IMR-90 (cell line): ENCODE measurements around the gene ABAT. TPM values are rescaled to one million over a fixed set of nuclear protein-coding genes. Genes with fewer than 3 reads are reported as not detected.

Experiments used
- ATAC-seq: fragments of 200-7000 bp; cut with Tn5 transposase; 2 replicates; pipeline ENCODE4 v1.9.1; 2020; ENCODE audit warnings: low read depth, mild to moderate bottlenecking, moderate library complexity
- BruUV-seq: library from RNA; stranded (reverse); fragments of 400-500 nt; replicated peaks from 2 replicates; lab custom pipeline; 2021; lab: Mats Ljungman, UMichigan
- CTCF ChIA-PET: fragments of 300-600 bp; formaldehyde crosslinking; extraction: SDS; loops from one replicate; lab custom pipeline; 2021; ENCODE audit warnings: antibody characterized with exemption; lab: Yijun Ruan, JAX
- POLR2A ChIA-PET: fragments of 300-600 bp; sonication (Branson Sonifier 250); formaldehyde crosslinking; loops from one replicate; lab custom pipeline; 2022; ENCODE audit warnings: antibody characterized with exemption; ENCODE audit not compliant: unreplicated experiment; lab: Charles Lee
- DNase-seq: peaks from one replicate; pipeline ENCODE4 v3.0.0; 2013
- H2AFZ ChIP-seq: replicated peaks from 2 replicates; pipeline ENCODE3; 2013; ENCODE audit warnings: low read length, mild to moderate bottlenecking; ENCODE audit not compliant: poor library complexity
- H2AK5ac ChIP-seq: 2 replicates; pipeline ENCODE4 v1.6.1; 2013; ENCODE audit warnings: low read depth, low read length, inconsistent platforms
- H2AK9ac ChIP-seq: replicated peaks from 2 replicates; pipeline ENCODE3; 2013; ENCODE audit warnings: mild to moderate bottlenecking, low read depth, low read length, moderate library complexity; ENCODE audit not compliant: poor library complexity
- H2BK120ac ChIP-seq: 2 replicates; pipeline ENCODE4 v1.6.1; 2013; ENCODE audit warnings: low read depth, low read length, inconsistent platforms
- H2BK15ac ChIP-seq: 3 replicates; pipeline ENCODE4 v1.6.1; 2013; ENCODE audit warnings: low read depth, low read length, inconsistent platforms
- H2BK20ac ChIP-seq: 2 replicates; pipeline ENCODE4 v1.6.1; 2013; ENCODE audit warnings: low read depth, mild to moderate bottlenecking, inconsistent platforms, low read length, moderate library complexity
- H2BK5ac ChIP-seq: 2 replicates; pipeline ENCODE4 v1.6.1; 2013; ENCODE audit warnings: mild to moderate bottlenecking, low read depth, low read length, inconsistent platforms; ENCODE audit not compliant: poor library complexity, severe bottlenecking
- H3K14ac ChIP-seq: replicated peaks from 2 replicates; pipeline ENCODE4 v1.6.1; 2013; ENCODE audit warnings: low read depth, low read length, inconsistent platforms
- H3K18ac ChIP-seq: 2 replicates; pipeline ENCODE4 v1.6.1; 2013; ENCODE audit warnings: low read depth, low read length, control low read depth
- H3K23ac ChIP-seq: 2 replicates; pipeline ENCODE4 v1.6.1; 2013; ENCODE audit warnings: low read depth, low read length, inconsistent platforms
- H3K27ac ChIP-seq: 2 replicates; pipeline ENCODE4 v1.5.1; 2013; ENCODE audit warnings: mild to moderate bottlenecking, control low read depth, low read length; ENCODE audit not compliant: insufficient read depth
- H3K27me3 ChIP-seq: 2 replicates; pipeline ENCODE4 v1.6.1; 2013; ENCODE audit warnings: low read length; ENCODE audit not compliant: control insufficient read depth, insufficient read depth
- H3K36me3 ChIP-seq: 2 replicates; pipeline ENCODE4 v1.6.1; 2013; ENCODE audit warnings: low read length, mixed read lengths; ENCODE audit not compliant: control insufficient read depth, insufficient read depth
- H3K4ac ChIP-seq: 2 replicates; pipeline ENCODE4 v1.6.1; 2013; ENCODE audit warnings: low read depth, low read length, inconsistent platforms
- H3K4me1 ChIP-seq: 2 replicates; pipeline ENCODE4 v1.6.1; 2013; ENCODE audit warnings: low read length, mixed read lengths; ENCODE audit not compliant: control insufficient read depth, insufficient read depth
- H3K4me2 ChIP-seq: 2 replicates; pipeline ENCODE4 v1.6.1; 2013; ENCODE audit warnings: low read depth, mild to moderate bottlenecking, control low read depth, low read length, moderate library complexity
- H3K4me3 ChIP-seq: 2 replicates; pipeline ENCODE4 v1.5.1; 2013; ENCODE audit warnings: low read depth, mild to moderate bottlenecking, control low read depth, low read length, moderate library complexity; ENCODE audit not compliant: insufficient read depth
- H3K56ac ChIP-seq: 2 replicates; pipeline ENCODE4 v1.6.1; 2013; ENCODE audit warnings: low read length, inconsistent platforms; ENCODE audit not compliant: insufficient read depth; ENCODE audit errors: extremely low read depth
- H3K79me1 ChIP-seq, 2 experiments: 2 replicates each; pipeline ENCODE4 v1.6.1; 2013; ENCODE audit warnings: low read length in 2 of 2, inconsistent platforms in 1 of 2, low read depth in 1 of 2
- H3K9ac ChIP-seq: 2 replicates; pipeline ENCODE4 v1.6.1; 2013; ENCODE audit warnings: low read depth, low read length, control low read depth
- H3K9me1 ChIP-seq: 2 replicates; pipeline ENCODE4 v1.6.1; 2013; ENCODE audit warnings: low read length, inconsistent platforms; ENCODE audit not compliant: insufficient read depth
- H3K9me3 ChIP-seq: 2 replicates; pipeline ENCODE4 v1.6.1; 2013; ENCODE audit warnings: low read length; ENCODE audit not compliant: control insufficient read depth, insufficient read depth
- H4K20me1 ChIP-seq: 2 replicates; pipeline ENCODE4 v1.6.1; 2013; ENCODE audit warnings: low read length, inconsistent platforms; ENCODE audit not compliant: insufficient read depth
- H4K5ac ChIP-seq: 2 replicates; pipeline ENCODE4 v1.6.1; 2013; ENCODE audit warnings: mild to moderate bottlenecking, low read depth, low read length, control low read depth
- H4K8ac ChIP-seq, 2 experiments: 2 replicates each; pipeline ENCODE4 v1.6.1; 2013; ENCODE audit warnings: low read depth in 2 of 2, low read length in 2 of 2, control low read depth in 1 of 2, inconsistent platforms in 1 of 2
- H4K91ac ChIP-seq: 2 replicates; pipeline ENCODE4 v1.6.1; 2013; ENCODE audit warnings: low read depth, low read length, inconsistent platforms; ENCODE audit not compliant: insufficient read depth
- BHLHE40 ChIP-seq: fragments of 150-350 bp; IDR thresholded peaks from 2 replicates; pipeline ENCODE4 v1.6.1; 2016; ENCODE audit warnings: mild to moderate bottlenecking, low read depth, low read length
- NFE2L2 ChIP-seq: fragments of 150-350 bp; IDR thresholded peaks from 2 replicates; pipeline ENCODE4 v1.6.1; 2016; ENCODE audit warnings: low read depth, mild to moderate bottlenecking, low read length
- RAD21 ChIP-seq: IDR thresholded peaks from 2 replicates; pipeline ENCODE4 v1.6.1; 2012; ENCODE audit warnings: low read length, improper control_type of control experiment
- SMC3 ChIP-seq: fragments of 150-350 bp; IDR thresholded peaks from 2 replicates; pipeline ENCODE4 v1.6.1; 2016; ENCODE audit warnings: low read depth, mild to moderate bottlenecking, antibody characterized with exemption, low read length, moderate library complexity
- WGBS, 2 experiments: methylation state at CpG; one replicate each; pipeline versions ENCODE4 v1.1.5 to v1.1.7; 2013; ENCODE audit warnings: missing lambda C conversion rate in 2 of 2; ENCODE audit not compliant: insufficient read length in 1 of 2; ENCODE audit errors: extremely low coverage in 2 of 2; 5-methylcytosine and 5-hydroxymethylcytosine counted together
- dilution Hi-C: fragments of 300-500 bp; cut with HindIII; formaldehyde crosslinking; loops from one replicate; pipeline ENCODE4 v1.14.3; 2018; ENCODE audit warnings: low sequenced_read_pairs; ENCODE audit not compliant: unreplicated experiment
- in situ Hi-C: fragments of 300-500 bp; cut with MboI; formaldehyde crosslinking; loops from 3 replicates; pipeline ENCODE4 v1.14.3; 2019; ENCODE audit warnings: low sequenced_read_pairs, inconsistent platforms, mixed read lengths
- intact Hi-C: fragments of 100-400 bp; cut with micrococcal nuclease; formaldehyde crosslinking; loops from 2 replicates; pipeline ENCODE4 v1.10.0; 2022
- polyA plus RNA-seq, 3 experiments: library from polyadenylated mRNA; depleted of rRNA; stranded (reverse); fragments of >200 nt; gene quantifications; 2 replicates each; pipeline ENCODE4 v1.2.3, GENCODE V29; 2012; ENCODE audit warnings: low replicate concordance in 1 of 3
- total RNA-seq: library from RNA; depleted of rRNA; stranded (reverse); fragments of >200 nt; gene quantifications from 2 replicates; pipeline ENCODE4 v1.2.3, GENCODE V29; 2012
- TF ChIP-seq, protein P1 (sequence below): conservative IDR thresholded peaks from 2 replicates; pipeline ENCODE4 v1.5.1; 2012; ENCODE audit warnings: mild to moderate bottlenecking, low read depth, low read length, improper control_type of control experiment

Gene ABAT
- total and polyA plus RNA-seq, 2 of the 4 experiments (the other 2 are of a cell fraction): 4.5 to 6.9 TPM

GRCh38 chr16:8655184-8655717 is 19.2 kb upstream of the ABAT start:
- H3K23ac ChIP-seq: no peak overlapping the region
- no peaks in the 10 kb centered on the region for H3K9me3 ChIP-seq
- H2BK120ac ChIP-seq: no peak overlapping the region
- no peak overlapping the region for H3K4ac ChIP-seq
- H2BK20ac ChIP-seq: no peak overlapping the region
- no peak overlapping the region for H4K5ac ChIP-seq
- no peak overlapping the region for H4K8ac ChIP-seq
- WGBS, 2 experiments: no CpG with 5 or more reads among the region's 1 CpG
- H4K91ac ChIP-seq: no peak overlapping the region
- no peaks in the 10 kb centered on the region for H3K9me1 ChIP-seq
- in situ Hi-C loops: loop anchor here (5.0 to 25.0 kb wide), 3 partner anchors 227 to 482 kb away; partner anchors contain the start of gene LITAFD
- ChIA-PET POLR2A (interaction anchor here (0.5 kb wide), 1 partner anchor 442 kb away, joined by 4 read pairs; no protein-coding TSS in a partner anchor), CTCF (interaction anchor here (0.7 kb wide), 1 partner anchor 311 kb away, joined by 3 read pairs; no protein-coding TSS in a partner anchor)
- H2AFZ ChIP-seq: no peak overlapping the region
- DNase-seq: peak; percentile 35
- BruUV-seq: no TSS peak
- H3K4me3 ChIP-seq: no peak overlapping the region
- no peak overlapping the region for H2BK5ac ChIP-seq
- H2AK5ac ChIP-seq: no peak overlapping the region
- H3K79me1 ChIP-seq: no peaks in the 10 kb centered on the region
- no peak overlapping the region for H3K18ac ChIP-seq
- dilution Hi-C loops: no loop called here
- no peak overlapping the region for H2AK9ac ChIP-seq
- intact Hi-C loops: loop anchor here (1.0 kb wide), 1 partner anchor 88 kb away; no protein-coding TSS in a partner anchor
- peak; percentile 63 for ATAC-seq
- H3K4me1 ChIP-seq: no peaks in the 10 kb centered on the region
- no peak overlapping the region for H2BK15ac ChIP-seq
- no peaks in the 10 kb centered on the region for H3K36me3 ChIP-seq
- H3K9ac ChIP-seq: no peak overlapping the region
- peaks cover 2% of the 10 kb centered on the region; the same call in 1 of the 2 replicates for H3K27me3 ChIP-seq
- TF ChIP-seq RAD21 (peak; percentile 40), NFE2L2 (no peak), BHLHE40 (no peak), SMC3 (peak; percentile 48)
- TF ChIP-seq, protein P1, sequence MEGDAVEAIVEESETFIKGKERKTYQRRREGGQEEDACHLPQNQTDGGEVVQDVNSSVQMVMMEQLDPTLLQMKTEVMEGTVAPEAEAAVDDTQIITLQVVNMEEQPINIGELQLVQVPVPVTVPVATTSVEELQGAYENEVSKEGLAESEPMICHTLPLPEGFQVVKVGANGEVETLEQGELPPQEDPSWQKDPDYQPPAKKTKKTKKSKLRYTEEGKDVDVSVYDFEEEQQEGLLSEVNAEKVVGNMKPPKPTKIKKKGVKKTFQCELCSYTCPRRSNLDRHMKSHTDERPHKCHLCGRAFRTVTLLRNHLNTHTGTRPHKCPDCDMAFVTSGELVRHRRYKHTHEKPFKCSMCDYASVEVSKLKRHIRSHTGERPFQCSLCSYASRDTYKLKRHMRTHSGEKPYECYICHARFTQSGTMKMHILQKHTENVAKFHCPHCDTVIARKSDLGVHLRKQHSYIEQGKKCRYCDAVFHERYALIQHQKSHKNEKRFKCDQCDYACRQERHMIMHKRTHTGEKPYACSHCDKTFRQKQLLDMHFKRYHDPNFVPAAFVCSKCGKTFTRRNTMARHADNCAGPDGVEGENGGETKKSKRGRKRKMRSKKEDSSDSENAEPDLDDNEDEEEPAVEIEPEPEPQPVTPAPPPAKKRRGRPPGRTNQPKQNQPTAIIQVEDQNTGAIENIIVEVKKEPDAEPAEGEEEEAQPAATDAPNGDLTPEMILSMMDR: peak; percentile 51
- no peak overlapping the region for H3K14ac ChIP-seq
- H3K56ac ChIP-seq: no peak overlapping the region
- H3K27ac ChIP-seq: no peak overlapping the region
- H3K4me2 ChIP-seq: no peak overlapping the region
- no peaks in the 10 kb centered on the region for H4K20me1 ChIP-seq
